ENCODE measurements around the gene TNIK. TPM values are rescaled to one million over a fixed set of nuclear protein-coding genes. Genes with fewer than 3 reads are reported as not detected.

TNIK gene
- 8.6 and 14.0 TPM in 2 replicates for total RNA-seq

GRCh38 chr3:171459942-171460724 is at the start of gene TNIK:
Gene TNIK, minus strand, starts transcription at chr3:171460405. Its CDS starts 342 bp downstream, at chr3:171460063.

GRCh38 chr3:171026597-171027293 is 433.5 kb downstream of the TNIK start, which contains the start of gene SLC2A2:
Gene SLC2A2, minus strand, starts transcription at chr3:171026720. Its CDS starts 50 bp downstream, at chr3:171026670.

